ENCODE data around the gene LAMP2.

The LAMP2 gene

DNA sequence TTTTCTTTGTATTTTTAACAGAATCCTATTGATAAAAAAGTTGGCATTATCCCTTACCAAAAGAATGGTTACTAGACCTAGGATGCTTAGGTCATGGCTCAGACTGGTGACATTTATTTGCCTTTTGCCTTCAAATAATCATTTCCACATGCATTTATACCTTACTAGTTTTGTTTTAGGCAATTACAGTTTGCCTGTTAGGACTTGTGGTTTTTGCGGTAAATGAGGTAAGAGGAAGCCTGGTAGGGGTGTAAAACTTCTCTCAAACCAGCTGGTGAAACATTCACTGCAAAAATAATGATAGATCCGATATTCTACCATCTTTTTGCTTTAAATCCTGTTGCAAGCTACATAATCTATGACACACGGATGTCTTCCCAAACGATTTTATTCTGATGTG is 12.1 kb downstream of the LAMP2 start:
- DNase-seq: peak in 1 of 2 donors; percentile 31

DNA sequence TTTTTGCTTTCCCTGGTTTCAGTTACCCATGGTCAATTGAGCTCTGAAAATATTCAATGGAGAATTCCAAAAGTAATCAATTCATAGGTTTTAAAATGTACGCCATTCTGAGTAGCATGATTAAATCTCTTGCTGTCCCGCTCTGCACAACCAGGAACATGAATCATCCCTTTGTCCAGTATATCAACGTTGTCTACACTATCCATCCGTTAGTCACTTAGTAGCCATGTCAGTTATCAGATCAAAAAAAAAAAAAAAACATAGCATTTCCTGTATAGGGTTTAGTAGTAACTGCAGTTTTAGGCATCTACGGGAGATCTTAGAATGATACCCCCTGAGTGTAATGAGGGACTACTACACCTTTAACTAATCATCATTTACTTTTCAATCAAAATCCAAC is 15.1 kb downstream of the LAMP2 start:
- DNase-seq: no peak

DNA sequence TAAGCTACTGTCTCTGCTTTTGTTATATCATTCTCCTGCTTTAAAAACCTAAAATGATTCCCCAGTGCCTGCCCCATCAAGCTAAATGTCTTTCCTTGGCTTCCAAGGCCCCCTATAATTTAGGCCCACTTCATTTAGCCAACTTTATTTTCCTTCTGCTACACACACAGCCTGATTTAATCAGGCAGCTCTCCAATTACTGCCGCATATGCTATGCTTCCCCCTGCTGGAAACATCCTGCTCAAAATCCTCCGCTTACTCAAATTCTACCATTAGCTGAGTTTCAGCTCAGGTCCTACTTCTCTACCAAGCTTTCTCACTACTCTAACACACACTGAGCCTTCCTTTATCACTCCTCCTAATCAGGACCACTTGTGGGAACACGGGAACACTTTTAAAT is 17.0 kb downstream of the LAMP2 start:
- DNase-seq: peak in 1 of 2 donors; percentile 27

GRCh38 chrX:120450163-120450562 is 18.9 kb downstream of the LAMP2 start:
- peak in 1 of 2 donors; percentile 26 for DNase-seq

DNA sequence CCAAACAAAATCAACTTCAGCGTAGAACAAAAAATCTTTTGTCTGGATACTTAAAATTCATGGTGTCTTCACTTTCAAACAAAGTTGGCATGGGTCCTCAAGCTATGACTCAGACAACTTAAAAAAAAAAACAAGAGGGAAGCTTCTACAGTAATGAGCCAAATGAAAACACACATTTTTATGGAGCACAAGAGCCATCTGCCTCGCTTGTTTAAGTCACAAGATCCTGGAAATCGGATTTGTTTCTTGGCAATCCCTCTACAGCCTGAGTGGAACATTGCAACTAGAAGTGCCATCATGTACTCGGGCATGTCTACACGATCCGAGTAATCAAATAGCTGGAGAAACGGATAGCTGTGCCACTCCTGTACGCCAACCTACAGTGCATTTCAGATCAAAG is 22.6 kb downstream of the LAMP2 start:
- DNase-seq: no peak

GRCh38 chrX:120439921-120440320 is 29.2 kb downstream of the LAMP2 start:
- no peak for DNase-seq

GRCh38 chrX:120429776-120430540 is 39.1 kb downstream of the LAMP2 start:
- DNase-seq: no peak

GRCh38 chrX:120428309-120428708 is 40.8 kb downstream of the LAMP2 start:
- DNase-seq: no peak

GRCh38 chrX:120426599-120426998 is 42.5 kb downstream of the LAMP2 start:
- no peak for DNase-seq

DNA sequence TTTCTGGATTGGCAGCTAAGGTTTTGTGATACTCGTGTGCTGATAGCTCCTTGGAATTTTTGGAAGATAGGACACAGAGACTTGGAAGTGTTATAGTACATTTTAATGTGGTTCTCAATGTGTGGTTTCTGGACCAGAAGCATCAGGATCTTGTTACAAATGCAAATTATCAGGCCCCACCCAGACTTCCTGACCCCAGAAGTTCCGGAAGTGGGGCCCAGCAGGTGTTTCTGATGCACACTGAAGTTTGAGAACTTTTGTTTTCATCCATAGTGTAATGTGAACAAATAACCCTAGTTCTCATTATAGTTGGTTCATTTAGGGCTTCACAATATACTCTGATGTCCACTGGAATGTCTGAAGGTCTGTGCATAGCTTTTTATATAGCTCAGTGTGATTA is 49.6 kb downstream of the LAMP2 start:
- peak; percentile 10 to 25 for DNase-seq

DNA sequence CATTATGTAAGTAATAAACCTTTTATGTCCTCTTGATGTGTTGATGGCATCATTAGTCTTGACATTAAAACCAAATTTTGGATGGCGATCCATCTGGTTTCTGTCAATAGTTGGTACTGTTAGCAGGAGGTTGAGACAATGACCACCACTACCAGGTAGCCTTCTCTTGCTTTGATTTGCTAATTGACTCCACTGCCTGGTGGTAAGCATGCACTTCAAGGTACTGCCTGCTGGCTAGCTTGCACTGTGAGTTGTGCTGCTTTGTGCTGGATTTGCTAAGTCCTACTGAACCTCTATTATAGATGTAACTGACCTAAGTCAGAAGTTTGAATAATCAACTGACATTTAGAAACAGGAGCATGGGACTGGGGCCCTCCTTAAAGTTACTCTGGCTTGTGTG is 60.9 kb downstream of the LAMP2 start:
- no peak for DNase-seq

DNA sequence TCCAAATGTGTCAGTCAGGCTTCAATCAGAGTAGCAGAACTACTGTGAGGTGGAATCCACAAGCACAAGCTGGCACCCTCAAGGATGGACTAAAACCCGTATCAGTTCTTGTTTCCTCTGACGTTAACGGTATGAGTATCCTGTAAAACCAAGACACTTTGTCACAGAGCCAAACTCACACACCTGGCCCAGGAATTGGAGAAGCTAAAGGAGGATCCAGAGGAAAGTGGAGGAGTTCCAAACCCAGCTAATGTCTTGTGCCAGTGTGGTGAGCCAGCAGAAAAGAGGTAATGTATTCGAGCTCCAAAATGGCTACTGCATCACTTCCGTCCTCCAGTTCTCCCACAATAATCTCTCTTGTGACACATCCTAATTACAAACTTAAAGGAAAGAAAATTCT is 62.5 kb downstream of the LAMP2 start:
- DNase-seq: no peak

DNA sequence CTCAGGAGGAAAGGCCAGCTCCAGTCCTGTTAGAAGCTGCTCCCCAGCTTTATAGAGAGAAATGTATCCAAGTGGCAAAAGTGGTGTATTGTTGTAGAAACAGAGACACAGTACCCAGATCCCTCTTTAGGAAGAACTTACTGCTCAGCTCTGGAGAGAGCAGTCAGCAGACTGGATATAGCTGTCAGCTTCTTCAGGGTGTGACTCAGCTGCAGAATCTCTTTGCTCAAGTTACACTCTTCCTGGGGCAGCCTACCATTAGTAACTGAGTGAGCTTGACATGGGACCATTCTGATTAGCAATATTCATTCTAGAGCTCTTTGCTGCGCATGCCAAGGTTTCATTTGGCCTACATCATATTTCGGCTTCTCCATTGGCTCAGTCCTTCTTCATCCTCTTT is 66.7 kb downstream of the LAMP2 start:
- no peak for DNase-seq

DNA sequence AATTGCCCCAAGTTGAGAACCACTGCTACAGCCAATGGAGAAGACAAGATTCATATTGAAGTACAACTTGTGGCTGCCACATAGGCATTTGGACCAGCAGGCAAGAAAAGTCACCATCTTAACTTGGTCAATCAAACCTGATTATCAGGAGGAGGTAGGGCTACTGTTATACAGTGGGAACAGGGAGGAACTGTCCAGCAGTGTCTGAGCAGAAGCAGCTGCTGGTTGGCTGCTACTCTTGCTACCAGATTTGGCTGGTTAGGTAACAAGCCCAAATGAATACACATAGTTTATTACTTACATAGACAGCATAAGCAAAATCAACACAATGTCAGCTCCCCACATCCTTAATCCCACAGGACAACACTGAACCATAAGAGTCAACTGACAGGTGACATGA is 67.8 kb downstream of the LAMP2 start:
- no peak for DNase-seq

DNA sequence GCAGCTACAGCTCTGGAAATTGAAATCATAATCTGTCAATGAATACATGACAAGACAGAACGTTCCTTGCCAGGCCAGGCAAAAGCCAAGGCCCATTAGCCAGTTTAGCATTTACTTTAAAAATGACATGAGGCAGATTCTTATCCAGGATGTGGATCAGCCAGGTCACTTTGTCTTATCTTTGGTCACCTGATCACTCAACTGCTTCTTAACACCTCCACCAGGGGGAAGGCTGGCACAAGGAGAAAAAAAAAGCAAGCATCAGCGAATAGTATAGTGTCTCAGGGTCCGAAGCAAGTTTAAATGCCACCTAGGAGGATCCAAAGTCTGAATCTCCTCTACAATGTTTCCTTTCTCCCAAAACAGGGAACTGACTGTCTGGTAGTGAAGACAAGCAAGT is 88.4 kb downstream of the LAMP2 start:
- DNase-seq: peak; percentile 37 to 60

GRCh38 chrX:120379937-120380681 is 89.0 kb downstream of the LAMP2 start:
- no peak for DNase-seq

GRCh38 chrX:120378570-120378969 is 90.5 kb downstream of the LAMP2 start:
- DNase-seq: no peak
